Endothelial cell of umbilical vein (primary cell): ENCODE data around the gene CASP9. TPM values are rescaled to one million over a fixed set of nuclear protein-coding genes. Genes with fewer than 3 reads are reported as not detected.
"Not testable (repeated sequence)": the region's sequence is repeated elsewhere in the genome, so short reads cannot be mapped to it uniquely, and the experiment has no call there.

Source experiments
- BruUV-seq: library from RNA; stranded (reverse); fragments of 400-500 nt; replicated peaks from 2 replicates; lab custom pipeline; 2021; lab: Mats Ljungman, UMichigan
- CTCF ChIA-PET: fragments of 300-600, 350-600 bp; sonication (Branson Sonifier 250); formaldehyde crosslinking; loops from one replicate; lab custom pipeline; 2021; ENCODE audit warnings: antibody characterized with exemption, inconsistent platforms; lab: Charles Lee
- POLR2A ChIA-PET: fragments of 300-600, 350-600 bp; sonication (Branson Sonifier 250); formaldehyde crosslinking; loops from one replicate; lab custom pipeline; 2021; ENCODE audit warnings: antibody characterized with exemption, inconsistent platforms; lab: Charles Lee
- DNase-seq: peaks from one replicate; pipeline ENCODE4 v3.0.0-alpha.2; 2011; ENCODE audit warnings: low read depth, low spot score
- FAIRE-seq: peaks from 2 replicates; lab custom pipeline; 2011; peaks lifted over from hg19 to GRCh38; lab: Jason Lieb, UNC
- H2AFZ ChIP-seq: 2 replicates; pipeline ENCODE4 v1.6.0; 2012; ENCODE audit warnings: low read depth, low read length, control low read depth, inconsistent platforms
- H3K27ac ChIP-seq: 2 replicates; pipeline ENCODE4 v1.5.1; 2011; ENCODE audit warnings: low read depth, mild to moderate bottlenecking, control low read depth, low read length, moderate library complexity; ENCODE audit not compliant: insufficient read depth
- H3K27me3 ChIP-seq, 2 experiments: 2 replicates each; pipeline versions ENCODE4 v1.6.0 to v1.6.1; 2011; ENCODE audit warnings: low read length in 2 of 2, mixed read lengths in 1 of 2; ENCODE audit not compliant: control insufficient read depth in 2 of 2, insufficient read depth in 2 of 2
- H3K36me3 ChIP-seq, 2 experiments: 2 replicates in 1 of 2; 3 replicates in 1 of 2; pipeline ENCODE4 v1.5.1; 2011; ENCODE audit warnings: low read length in 2 of 2, mild to moderate bottlenecking in 1 of 2, moderate library complexity in 1 of 2; ENCODE audit not compliant: control insufficient read depth in 2 of 2, insufficient read depth in 2 of 2; ENCODE audit errors: extremely low read depth in 1 of 2
- H3K4me1 ChIP-seq: 3 replicates; pipeline ENCODE4 v1.5.1; 2011; ENCODE audit warnings: mild to moderate bottlenecking, low read length; ENCODE audit not compliant: control insufficient read depth, insufficient read depth; ENCODE audit errors: extremely low read depth
- H3K4me2 ChIP-seq: 2 replicates; pipeline ENCODE4 v1.6.1; 2011; ENCODE audit warnings: low read length, control low read depth, mixed read lengths; ENCODE audit not compliant: insufficient read depth
- H3K4me3 ChIP-seq, 3 experiments: fragments of 200-600 bp in 1 of 3; sonication (generic), shearing (Covaris generic) in 1 of 3; replicated peaks in 1 of 3; 2 replicates each; pipeline ENCODE4 v1.5.1; 2011 to 2016; ENCODE audit warnings: control low read depth in 3 of 3, low read length in 3 of 3, mild to moderate bottlenecking in 2 of 3, inconsistent platforms in 1 of 3, low read depth in 1 of 3, moderate library complexity in 1 of 3; ENCODE audit not compliant: insufficient read depth in 1 of 3
- H3K79me2 ChIP-seq: 2 replicates; pipeline ENCODE4 v1.6.0; 2012; ENCODE audit warnings: low read length, inconsistent platforms; ENCODE audit not compliant: control insufficient read depth, insufficient read depth
- H3K9ac ChIP-seq: replicated peaks from 2 replicates; pipeline ENCODE3; 2011; ENCODE audit warnings: low read length, control low read depth; ENCODE audit not compliant: insufficient read depth; ENCODE audit errors: extremely low read depth
- H3K9me1 ChIP-seq: replicated peaks from 3 replicates; pipeline ENCODE4 v1.6.0; 2011; ENCODE audit warnings: mild to moderate bottlenecking, low read length; ENCODE audit not compliant: control insufficient read depth, insufficient read depth; ENCODE audit errors: extremely low read depth
- H3K9me3 ChIP-seq: replicated peaks from 2 replicates; pipeline ENCODE4 v1.5.1; 2012; ENCODE audit warnings: low read length, inconsistent platforms; ENCODE audit not compliant: control insufficient read depth, insufficient read depth
- H4K20me1 ChIP-seq: replicated peaks from 2 replicates; pipeline ENCODE3; 2011; ENCODE audit warnings: mild to moderate bottlenecking, low read length; ENCODE audit not compliant: control insufficient read depth, insufficient read depth; ENCODE audit errors: extremely low read depth
- EZH2 ChIP-seq: IDR thresholded peaks from 2 replicates; pipeline ENCODE4 v1.6.1; 2012; ENCODE audit warnings: borderline replicate concordance, low read depth, mild to moderate bottlenecking, moderate library complexity, low read length, inconsistent platforms; ENCODE audit not compliant: severe bottlenecking
- FOS ChIP-seq: IDR thresholded peaks from 2 replicates; pipeline ENCODE4 v1.6.1; 2011; ENCODE audit warnings: mild to moderate bottlenecking, low read length, moderate library complexity, borderline replicate concordance; ENCODE audit not compliant: insufficient read depth
- JUN ChIP-seq: IDR thresholded peaks from 2 replicates; pipeline ENCODE4 v1.6.1; 2011; ENCODE audit warnings: borderline replicate concordance, low read depth; ENCODE audit not compliant: insufficient read length, insufficient read depth
- MAX ChIP-seq: IDR thresholded peaks from 2 replicates; pipeline ENCODE4 v1.6.1; 2011; ENCODE audit not compliant: insufficient read depth, insufficient read length
- dilution Hi-C: fragments of 300-500 bp; cut with MboI; formaldehyde crosslinking; loops from one replicate; pipeline ENCODE4 v1.15.0; 2019; ENCODE audit warnings: low sequenced_read_pairs; ENCODE audit not compliant: extremely low pct_ligation_motif_present
- intact Hi-C: fragments of 100-400 bp; cut with micrococcal nuclease; formaldehyde crosslinking; loops from one replicate; pipeline ENCODE4 v1.10.0; 2022
- polyA plus RNA-seq, 4 experiments: library from polyadenylated mRNA; depleted of rRNA in 3 of 4; stranded (reverse) in 3 of 4; unstranded in 1 of 4; fragments of >200 nt; gene quantifications; 2 replicates each; pipeline versions ENCODE4 v1.2.1 to v1.2.3, GENCODE V29; 2011 to 2012; ENCODE audit warnings: missing spikeins in 1 of 4
- total RNA-seq: library from RNA; stranded (reverse); gene quantifications from 2 replicates; pipeline ENCODE4 v1.2.3, GENCODE V29; 2021

The CASP9 gene
- total and polyA plus RNA-seq, 2 donors (not counting 3 experiments of a cell fraction or from before 2014, with no cell fraction given): 10.5 to 14.1 TPM

GRCh38 chr1:15472587-15472986 is 51.4 kb downstream of the CASP9 start:
- no peak for TF ChIP-seq MAX
- no peak for TF ChIP-seq JUN
- no peak for TF ChIP-seq EZH2
- TF ChIP-seq FOS: no peak
- Histone ChIP-seq H2AFZ (no peak overlapping the region), H3K36me3 (no peaks in the 10 kb centered on the region), H3K9me1 (no peaks in the 10 kb centered on the region), H4K20me1 (no peaks in the 10 kb centered on the region), H3K79me2 (no peaks in the 10 kb centered on the region), H3K4me1 (no peaks in the 10 kb centered on the region), H3K27ac (no peak overlapping the region), H3K4me3 (no peak overlapping the region), H3K9me3 (no peaks in the 10 kb centered on the region), H3K9ac (no peak overlapping the region), H3K4me2 (no peak overlapping the region), H3K27me3 (no peaks in the 10 kb centered on the region)
- DNase-seq (no peak), FAIRE-seq (no peak)
- intact Hi-C loops: no loop called here
- BruUV-seq: no TSS peak
- dilution Hi-C loops: no loop called here
- POLR2A ChIA-PET: no interaction called here
- CTCF ChIA-PET: no interaction called here

GRCh38 chr1:15471723-15472122 is 52.3 kb downstream of the CASP9 start:
- H3K9ac ChIP-seq, intact Hi-C loops, H3K79me2 ChIP-seq, H3K4me3 ChIP-seq, DNase-seq, H3K27ac ChIP-seq, H3K36me3 ChIP-seq, H3K27me3 ChIP-seq, H3K9me1 ChIP-seq, H3K4me1 ChIP-seq, H2AFZ ChIP-seq, dilution Hi-C loops, H4K20me1 ChIP-seq, H3K4me2 ChIP-seq, H3K9me3 ChIP-seq, BruUV-seq, POLR2A ChIA-PET: not testable (repeated sequence)
- CTCF ChIA-PET: interaction anchor here (0.6 kb wide), 1 partner anchor 12 kb away, joined by 5 read pairs; no protein-coding TSS in a partner anchor
- FAIRE-seq: peak; percentile 43

- H3K36me3 ChIP-seq, H3K4me1 ChIP-seq, H3K79me2 ChIP-seq, H3K27me3 ChIP-seq, DNase-seq, H4K20me1 ChIP-seq, CTCF ChIA-PET, BruUV-seq, FAIRE-seq, H3K4me2 ChIP-seq, H3K9me1 ChIP-seq, H3K9me3 ChIP-seq, dilution Hi-C loops, H3K9ac ChIP-seq, H3K4me3 ChIP-seq, POLR2A ChIA-PET, intact Hi-C loops, H3K27ac ChIP-seq, H2AFZ ChIP-seq: not testable (repeated sequence)
These were observed 52.9 kb downstream of the CASP9 start for GRCh38 chr1:15471067-15471466.
